ENCODE measurements around the gene FAM221A. TPM values are rescaled to one million over a fixed set of nuclear protein-coding genes. Genes with fewer than 3 reads are reported as not detected.

FAM221A gene
- total RNA-seq, 1 experiment from 2014 or later, result 23.3 TPM

GRCh38 chr7:23680414-23681405 lies 711 bp downstream of the FAM221A start (continued):
- peak; percentile 98 for TF ChIP-seq PRDM15 (CRISPR knock-in tag; IDR thresholded peaks at IDR 0.05)
- TF ChIP-seq CREB1 (CRISPR knock-in tag; IDR thresholded peaks at IDR 0.05), result no peak
- TF ChIP-seq ZSCAN18 (CRISPR knock-in tag; IDR thresholded peaks at IDR 0.05), result no peak
- no peak for TF ChIP-seq RELA (CRISPR knock-in tag; IDR thresholded peaks at IDR 0.05; ENCODE audit: borderline replicate concordance)
- TF ChIP-seq AFF4 (CRISPR knock-in tag; IDR thresholded peaks at IDR 0.05; ENCODE audit: borderline replicate concordance), result no peak
- TF ChIP-seq ZMAT4 (CRISPR knock-in tag; IDR thresholded peaks at IDR 0.05), result no peak
- peak; percentile 84; the same call in 1 of the 2 replicates for TF ChIP-seq TEAD1 (CRISPR knock-in tag; IDR thresholded peaks at IDR 0.05)
- TF ChIP-seq ZNF121 (CRISPR knock-in tag; IDR thresholded peaks at IDR 0.05), result no peak
- TF ChIP-seq SMAD4 (CRISPR knock-in tag; IDR thresholded peaks at IDR 0.05), result no peak
- TF ChIP-seq GABPB1 (CRISPR knock-in tag; IDR thresholded peaks at IDR 0.05), result no peak
- TF ChIP-seq ATF6 (CRISPR knock-in tag; IDR thresholded peaks at IDR 0.05), result no peak
- no peak for TF ChIP-seq FOXP1 (CRISPR knock-in tag; IDR thresholded peaks at IDR 0.05; ENCODE audit: borderline replicate concordance)
- TF ChIP-seq ZNF671 (CRISPR knock-in tag; IDR thresholded peaks at IDR 0.05), result no peak
- no peak for TF ChIP-seq TCF7 (CRISPR knock-in tag; IDR thresholded peaks at IDR 0.05; ENCODE audit: low read depth)
- no peak for TF ChIP-seq KAT7 (CRISPR knock-in tag; IDR thresholded peaks at IDR 0.05; ENCODE audit: borderline replicate concordance)
- TF ChIP-seq ZNF219 (CRISPR knock-in tag; IDR thresholded peaks at IDR 0.05; ENCODE audit: borderline replicate concordance), result no peak
- TF ChIP-seq IRF1 (CRISPR knock-in tag; IDR thresholded peaks at IDR 0.05), result no peak
- no peak for TF ChIP-seq E2F1 (CRISPR knock-in tag; IDR thresholded peaks at IDR 0.05)
- no peak for TF ChIP-seq CBFB (CRISPR knock-in tag; IDR thresholded peaks at IDR 0.05; ENCODE audit: low read depth)
- no peak for TF ChIP-seq ZBTB21 (CRISPR knock-in tag; IDR thresholded peaks at IDR 0.05; ENCODE audit: borderline replicate concordance)
- TF ChIP-seq ATF3 (CRISPR knock-in tag; conservative IDR thresholded peaks at IDR 0.05), result no peak
- TF ChIP-seq JUN (CRISPR knock-in tag; IDR thresholded peaks at IDR 0.05), result no peak

Data from WTC11 (cell line).